ENCODE measurements around the gene SPATA31D4.

SPATA31D4 gene

DNA sequence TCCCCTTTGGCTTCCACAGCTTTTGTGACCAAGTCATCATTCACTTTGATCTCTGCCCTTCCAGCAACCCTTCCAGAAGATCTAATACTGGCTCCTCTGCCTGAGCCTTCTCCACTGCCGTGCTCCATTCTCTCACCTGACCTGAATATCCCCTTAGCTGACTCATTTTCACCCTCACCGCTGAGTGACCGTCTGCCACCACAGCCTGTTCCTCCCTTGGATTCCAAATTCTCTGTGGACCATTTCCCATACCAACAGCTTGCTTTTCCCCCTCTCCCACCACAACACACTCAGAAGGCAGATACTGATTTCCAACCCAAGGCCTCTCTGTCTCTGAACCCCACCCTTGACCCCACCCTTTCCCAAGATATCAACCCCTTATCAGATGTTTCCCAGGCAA, 39.8 kb downstream of the SPATA31D4 start:
- DNase-seq = no peak

- DNase-seq = no peak
Measured at GRCh38 chr9:81969971-81970370, 41.7 kb downstream of the SPATA31D4 start.

DNA sequence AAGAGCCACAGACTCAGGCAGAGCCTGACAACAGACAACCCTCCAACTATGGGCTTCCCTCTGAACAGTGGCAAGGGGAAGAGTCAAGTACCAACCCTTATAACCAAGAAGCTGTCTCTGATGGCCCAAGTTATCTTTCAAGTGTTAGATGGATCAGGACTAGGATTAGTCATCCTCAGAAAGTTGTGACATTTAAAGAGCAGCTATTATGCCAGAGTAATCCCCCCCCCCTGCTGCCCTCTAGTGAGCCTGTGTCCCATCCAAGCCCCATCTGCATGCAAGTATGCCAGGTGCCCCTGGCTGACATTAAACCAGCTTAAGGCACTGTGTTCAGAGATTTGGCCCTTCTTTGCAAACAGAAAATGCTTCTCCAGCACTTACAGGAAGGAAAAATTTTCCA, 43.5 kb downstream of the SPATA31D4 start:
- no peak for DNase-seq

DNA sequence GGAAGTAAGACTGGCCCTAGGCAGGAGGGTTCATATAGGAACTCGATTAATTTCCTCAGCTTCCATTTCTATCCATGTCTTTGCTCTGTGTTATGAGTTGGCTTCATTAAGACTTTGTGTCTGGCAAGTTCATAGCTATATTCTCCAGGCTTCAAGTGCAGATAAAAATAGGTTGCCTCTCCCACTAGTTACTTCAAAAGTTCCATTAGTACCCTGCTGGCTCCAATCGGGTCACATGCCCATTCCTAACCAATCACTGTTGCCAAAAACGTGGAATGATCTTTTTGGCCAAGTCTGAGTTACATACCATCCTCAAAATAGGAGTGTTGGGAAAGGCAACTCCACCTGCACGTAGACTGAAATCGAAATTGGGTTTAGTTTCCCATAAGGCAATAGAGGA, 46.5 kb downstream of the SPATA31D4 start:
- DNase-seq = no peak

DNA sequence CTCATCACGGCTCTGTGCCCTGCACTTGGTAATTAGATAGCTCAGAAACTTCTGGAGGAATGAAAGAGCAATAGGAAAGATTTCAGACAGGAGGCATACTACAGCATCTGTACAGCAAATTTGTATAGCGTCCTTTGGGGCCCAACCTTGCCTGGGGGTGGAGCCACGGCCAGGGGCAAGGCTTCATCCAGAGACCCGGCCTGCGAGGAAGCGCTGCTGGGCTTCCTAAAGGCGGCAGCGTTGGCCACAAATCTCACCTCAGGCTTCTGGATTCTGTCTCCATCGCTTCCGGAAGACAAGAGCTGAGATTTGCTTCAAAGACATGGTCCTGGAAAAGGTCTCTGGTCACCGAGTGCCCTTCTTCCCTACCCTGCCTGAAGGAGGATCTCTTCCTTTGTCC, 48.1 kb downstream of the SPATA31D4 start:
- no peak for DNase-seq

- DNase-seq = no peak
Measured at GRCh38 chr9:81979196-81979595, 51.0 kb downstream of the SPATA31D4 start.

- DNase-seq = no peak
Measured at GRCh38 chr9:81980568-81980967, 52.3 kb downstream of the SPATA31D4 start.

DNA sequence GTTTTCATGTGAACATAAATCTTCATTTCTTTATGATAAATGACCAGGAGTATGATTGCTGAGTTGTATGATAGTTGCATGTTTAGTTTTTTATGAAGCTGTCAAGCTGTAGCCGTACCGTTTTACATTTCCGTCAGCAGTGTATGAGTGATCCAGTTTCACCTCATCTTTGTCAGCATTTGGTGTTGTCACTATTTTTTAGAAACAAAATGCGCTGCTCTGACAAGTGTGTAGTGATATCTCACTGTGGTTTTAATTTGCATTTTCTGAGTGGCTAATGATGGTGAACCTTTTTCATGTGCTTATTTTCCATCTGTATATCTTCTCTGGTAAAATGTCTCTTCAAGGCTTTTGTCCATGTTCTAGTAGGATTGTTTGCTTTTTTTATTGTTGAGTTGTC, 53.7 kb downstream of the SPATA31D4 start:
- no peak for DNase-seq
